Pancreas (tissue), 10 donors: ENCODE measurements around the gene STX2. TPM values are rescaled to one million over a fixed set of nuclear protein-coding genes. Genes with fewer than 3 reads are reported as not detected.

Source experiments
- ATAC-seq, 4 donors: fragments of 200-7000 bp; cut with Tn5 transposase; one replicate each; pipeline versions ENCODE4 v1.8.0 to v1.9.1; 2020; ENCODE audit warnings: mild to moderate bottlenecking in 4 of 4, moderate library complexity in 4 of 4
- DNase-seq, 6 donors: peaks; one replicate each; pipeline ENCODE4 v3.0.0-alpha.2; 2020
- FAIRE-seq: peaks from 2 replicates; lab custom pipeline; 2012; peaks lifted over from hg19 to GRCh38; lab: Jason Lieb, UNC
- H3K27ac ChIP-seq, 4 donors: fragments of 200-600 bp; sonication (generic); 1 replicate in 3 of 4; 2 replicates in 1 of 4; pipeline versions ENCODE4 v1.5.0 to v1.8.0; 2020
- H3K27me3 ChIP-seq, 4 donors: fragments of 200-600 bp; one replicate each; pipeline ENCODE4 v1.8.0; 2021
- H3K36me3 ChIP-seq, 3 donors: fragments of 200-600 bp; sonication (generic) in 1 of 3; one replicate each; pipeline versions ENCODE4 v1.5.0 to v1.8.0; 2020 to 2021
- H3K4me1 ChIP-seq, 3 donors: fragments of 200-600 bp; one replicate each; pipeline ENCODE4 v1.8.0; 2021
- H3K4me3 ChIP-seq, 4 donors: fragments of 200-600 bp; sonication (generic) in 2 of 4; one replicate each; pipeline versions ENCODE4 v1.5.0 to v1.8.0; 2020 to 2021
- H3K9me3 ChIP-seq, 4 donors: fragments of 200-600 bp; one replicate each; pipeline ENCODE4 v1.8.0; 2021
- CTCF ChIP-seq, 4 donors: fragments of 200-600 bp; sonication (generic) in 3 of 4; IDR thresholded peaks; one replicate each; pipeline versions ENCODE4 v1.5.0 to v1.8.0; 2021; ENCODE audit warnings: antibody characterized with exemption in 4 of 4
- WGBS, 2 donors: extraction: QIAGEN DNeasy Blood & Tissue Kit; methylation state at CpG; one replicate each; pipeline ENCODE4 v1.1.7; 2013; 5-methylcytosine and 5-hydroxymethylcytosine counted together
- intact Hi-C, 3 donors: fragments of 100-400 bp; cut with DNase I; formaldehyde crosslinking; loops; one replicate each; pipeline versions ENCODE4 v1.11.1 to v1.14.2; 2022
- polyA plus RNA-seq, 2 donors: library from polyadenylated mRNA; stranded (reverse); fragments of 200-250 nt; gene quantifications; one replicate each; pipeline ENCODE4 v1.2.3, GENCODE V29; 2013
- total RNA-seq, 6 donors: library from RNA; stranded (reverse); fragmentation: NEBNext Ultra II Directional in 4 of 6; extraction: Animal tissue kit (Norgen Biotek cat#: 25700) in 4 of 6; gene quantifications; one replicate each; pipeline versions ENCODE4 v1.2.1 to v1.2.4, GENCODE V29; 2021 to 2023
- donor health status: healthy with polysubstance abuse.
- donor health status: DM: no; HTN: no; CAD: no; lungs with moderate emphysema.
- donor health status: DM: no; HTN: no; CAD: no.
- donor health status: control.
- donor health status: control.
- donor health status: Bipolar disorder and iron deficiency.
- donor health status: DM: yes; HTN: yes; CAD: no.
- donor health status: DM: no; HTN: no; CAD: no.
- donor health status: DM: no; HTN: no; CAD: no.
- donor health status: DM: yes; HTN: yes; CAD: no.

The STX2 gene
- total and polyA plus RNA-seq, 8 donors = 4.8 to 16.8 (median 6.9) TPM

- no peak overlapping the region for H3K4me3 ChIP-seq
- H3K27me3 ChIP-seq = no peaks in the 10 kb centered on the region
- WGBS, 2 donors = 41 to 55% methylated on average over 9 of the region's 9 CpGs
- no peaks in the 10 kb centered on the region for H3K4me1 ChIP-seq
- TF ChIP-seq CTCF (IDR thresholded peaks at IDR 0.05) = no peak
- no peak overlapping the region for H3K27ac ChIP-seq
- no peaks in the 10 kb centered on the region for H3K36me3 ChIP-seq
- intact Hi-C loops = no loop called here
- FAIRE-seq = no peak
- no peak for DNase-seq
- ATAC-seq = no peak
- no peaks in the 10 kb centered on the region for H3K9me3 ChIP-seq
Measured at GRCh38 chr12:130768120-130768519, 70.9 kb downstream of the STX2 start.

- no peaks in the 10 kb centered on the region for H3K36me3 ChIP-seq
- H3K4me3 ChIP-seq = no peak overlapping the region
- H3K9me3 ChIP-seq = no peaks in the 10 kb centered on the region
- no peak overlapping the region for H3K27ac ChIP-seq
- H3K27me3 ChIP-seq = no peaks in the 10 kb centered on the region
- no peak for TF ChIP-seq CTCF (IDR thresholded peaks at IDR 0.05)
- ATAC-seq = no peak
- no peak for FAIRE-seq
- intact Hi-C loops = no loop called here
- WGBS, 2 donors = 61 to 73% methylated on average over 2 of the region's 2 CpGs
- H3K4me1 ChIP-seq = no peaks in the 10 kb centered on the region
- DNase-seq = no peak
Measured at GRCh38 chr12:130766470-130766869, 72.6 kb downstream of the STX2 start.

- no peak for DNase-seq
- no peaks in the 10 kb centered on the region for H3K36me3 ChIP-seq
- WGBS, 2 donors = 72 to 81% methylated on average over 8 of the region's 8 CpGs
- intact Hi-C loops = no loop called here
- H3K4me3 ChIP-seq = no peak overlapping the region
- no peaks in the 10 kb centered on the region for H3K27me3 ChIP-seq
- no peak for TF ChIP-seq CTCF (IDR thresholded peaks at IDR 0.05)
- H3K9me3 ChIP-seq = no peaks in the 10 kb centered on the region
- no peak for ATAC-seq
- no peaks in the 10 kb centered on the region for H3K4me1 ChIP-seq
- FAIRE-seq = no peak
- H3K27ac ChIP-seq = no peak overlapping the region
Measured at GRCh38 chr12:130765186-130765659, 73.8 kb downstream of the STX2 start.

- DNase-seq (no peak), FAIRE-seq (no peak), ATAC-seq (no peak)
- Histone ChIP-seq H3K27me3 (no peaks in the 10 kb centered on the region), H3K4me3 (no peak overlapping the region), H3K4me1 (no peaks in the 10 kb centered on the region), H3K27ac (no peak overlapping the region), H3K9me3 (no peaks in the 10 kb centered on the region), H3K36me3 (no peaks in the 10 kb centered on the region)
- intact Hi-C loops = no loop called here
- 78 to 94% methylated on average over 14 of the region's 14 CpGs for WGBS, 2 donors
- no peak for TF ChIP-seq CTCF (IDR thresholded peaks at IDR 0.05)
Measured at GRCh38 chr12:130764475-130765185, 74.4 kb downstream of the STX2 start.

GRCh38 chr12:130764073-130764472 lies 75.0 kb downstream of the STX2 start:
- intact Hi-C loops = no loop called here
- Histone ChIP-seq H3K27ac (no peak overlapping the region), H3K4me1 (no peaks in the 10 kb centered on the region), H3K9me3 (no peaks in the 10 kb centered on the region), H3K4me3 (no peak overlapping the region), H3K36me3 (no peaks in the 10 kb centered on the region), H3K27me3 (no peaks in the 10 kb centered on the region)
- WGBS, 2 donors = 89 to 93% methylated on average over 4 of the region's 4 CpGs
- DNase-seq = no peak
- TF ChIP-seq CTCF (IDR thresholded peaks at IDR 0.05) = no peak
- ATAC-seq = no peak
- no peak for FAIRE-seq
